Measurements from ENCODE around the gene RAB3C.

RAB3C gene

GRCh38 chr5:58718269-58718978 lies 135.5 kb downstream of the RAB3C start:
- no peak overlapping the region for H3K4me3 ChIP-seq (ENCODE audit: low read depth, low read length)
- no peak for DNase-seq
- TF ChIP-seq, protein P1, sequence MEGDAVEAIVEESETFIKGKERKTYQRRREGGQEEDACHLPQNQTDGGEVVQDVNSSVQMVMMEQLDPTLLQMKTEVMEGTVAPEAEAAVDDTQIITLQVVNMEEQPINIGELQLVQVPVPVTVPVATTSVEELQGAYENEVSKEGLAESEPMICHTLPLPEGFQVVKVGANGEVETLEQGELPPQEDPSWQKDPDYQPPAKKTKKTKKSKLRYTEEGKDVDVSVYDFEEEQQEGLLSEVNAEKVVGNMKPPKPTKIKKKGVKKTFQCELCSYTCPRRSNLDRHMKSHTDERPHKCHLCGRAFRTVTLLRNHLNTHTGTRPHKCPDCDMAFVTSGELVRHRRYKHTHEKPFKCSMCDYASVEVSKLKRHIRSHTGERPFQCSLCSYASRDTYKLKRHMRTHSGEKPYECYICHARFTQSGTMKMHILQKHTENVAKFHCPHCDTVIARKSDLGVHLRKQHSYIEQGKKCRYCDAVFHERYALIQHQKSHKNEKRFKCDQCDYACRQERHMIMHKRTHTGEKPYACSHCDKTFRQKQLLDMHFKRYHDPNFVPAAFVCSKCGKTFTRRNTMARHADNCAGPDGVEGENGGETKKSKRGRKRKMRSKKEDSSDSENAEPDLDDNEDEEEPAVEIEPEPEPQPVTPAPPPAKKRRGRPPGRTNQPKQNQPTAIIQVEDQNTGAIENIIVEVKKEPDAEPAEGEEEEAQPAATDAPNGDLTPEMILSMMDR (IDR thresholded peaks at IDR 0.05; ENCODE audit: low read depth, low read length): no peak
- H3K27me3 ChIP-seq: no peaks in the 10 kb centered on the region
- peaks cover 4% of the 10 kb centered on the region for H3K9me3 ChIP-seq
- peaks cover 4% of the 10 kb centered on the region; the same call in 1 of the 2 replicates for H3K4me1 ChIP-seq
- peaks cover 4% of the 10 kb centered on the region; the same call in 1 of the 2 replicates for H3K36me3 ChIP-seq

- Histone ChIP-seq H3K4me3 (ENCODE audit: low read depth, low read length) (no peak overlapping the region), H3K9me3 (no peaks in the 10 kb centered on the region), H3K36me3 (peaks cover 3% of the 10 kb centered on the region; the same call in 1 of the 2 replicates), H3K4me1 (peaks cover 4% of the 10 kb centered on the region; the same call in 1 of the 2 replicates), H3K27me3 (no peaks in the 10 kb centered on the region)
- no peak for DNase-seq
- TF ChIP-seq, protein P1 (IDR thresholded peaks at IDR 0.05; ENCODE audit: low read depth, low read length): no peak
Measured at GRCh38 chr5:58722160-58722559, 139.3 kb downstream of the RAB3C start.

DNA sequence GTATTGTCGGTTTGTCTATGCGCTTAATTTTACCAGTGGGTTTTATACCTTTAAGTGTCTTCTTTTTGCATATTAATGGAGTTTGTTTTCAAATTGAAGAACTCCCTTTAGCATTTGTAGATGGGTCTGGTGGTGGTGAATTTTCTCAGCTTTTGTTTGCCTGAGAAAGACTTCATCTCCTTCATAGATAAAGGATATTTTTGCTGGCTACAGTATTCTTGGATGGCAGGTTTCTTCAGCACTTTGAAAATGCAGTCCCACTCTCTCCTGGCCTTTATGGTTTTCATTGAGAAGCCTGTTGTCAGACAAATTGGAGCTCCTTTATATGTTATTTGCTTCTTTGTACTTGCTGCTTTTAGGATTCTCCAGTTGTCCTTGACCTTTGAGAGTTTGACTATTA lies 142.1 kb downstream of the RAB3C start:
- TF ChIP-seq, protein P1 (IDR thresholded peaks at IDR 0.05; ENCODE audit: low read depth, low read length): no peak

GRCh38 chr5:58731641-58732040 lies 148.8 kb downstream of the RAB3C start:
- Histone ChIP-seq H3K9me3 (no peaks in the 10 kb centered on the region), H3K4me1 (peaks cover 3% of the 10 kb centered on the region; the same call in 1 of the 2 replicates), H3K36me3 (peaks cover 4% of the 10 kb centered on the region; the same call in 1 of the 2 replicates), H3K4me3 (ENCODE audit: low read depth, low read length) (no peak overlapping the region), H3K27me3 (no peaks in the 10 kb centered on the region)
- no peak for DNase-seq
- TF ChIP-seq, protein P1 (IDR thresholded peaks at IDR 0.05; ENCODE audit: low read depth, low read length): no peak

More for the DNA sequence above, 142.1 kb downstream of the RAB3C start:
- Histone ChIP-seq H3K9me3 (no peaks in the 10 kb centered on the region), H3K27me3 (no peaks in the 10 kb centered on the region), H3K36me3 (peaks cover 3% of the 10 kb centered on the region; the same call in 1 of the 2 replicates), H3K4me3 (ENCODE audit: low read depth, low read length) (no peak overlapping the region), H3K4me1 (no peaks in the 10 kb centered on the region)
- no peak for DNase-seq

GRCh38 chr5:58735637-58736036 lies 152.8 kb downstream of the RAB3C start:
- no peak for DNase-seq
- no peak overlapping the region for H3K4me3 ChIP-seq (ENCODE audit: low read depth, low read length)
- TF ChIP-seq, protein P1 (IDR thresholded peaks at IDR 0.05; ENCODE audit: low read depth, low read length): no peak

GRCh38 chr5:58736214-58736613 lies 153.3 kb downstream of the RAB3C start:
- DNase-seq: no peak
- no peaks in the 10 kb centered on the region for H3K27me3 ChIP-seq
- TF ChIP-seq, protein P1 (IDR thresholded peaks at IDR 0.05; ENCODE audit: low read depth, low read length): no peak
- no peaks in the 10 kb centered on the region for H3K9me3 ChIP-seq
- peaks cover 3% of the 10 kb centered on the region; the same call in 1 of the 2 replicates for H3K4me1 ChIP-seq
- no peak overlapping the region for H3K4me3 ChIP-seq (ENCODE audit: low read depth, low read length)
- H3K36me3 ChIP-seq: peaks cover 8% of the 10 kb centered on the region

More at GRCh38 chr5:58735637-58736036, 152.8 kb downstream of the RAB3C start:
- Histone ChIP-seq H3K9me3 (no peaks in the 10 kb centered on the region), H3K27me3 (no peaks in the 10 kb centered on the region), H3K36me3 (peaks cover 8% of the 10 kb centered on the region), H3K4me1 (peaks cover 3% of the 10 kb centered on the region; the same call in 1 of the 2 replicates)

All from BE2C (cell line).